Activated CD4-positive, CD25-positive, alpha-beta regulatory T cell treated with anti-CD3 and anti-CD28 coated beads, Interleukin-2, amount 50 U/mL, for 24 hours (primary cell): ENCODE results near the gene HIF3A.
"Not testable (repeated sequence)": the region's sequence is repeated elsewhere in the genome, so short reads cannot be mapped to it uniquely, and the experiment has no call there.

ENCODE experiments used
- ATAC-seq, 2 donors: fragments of 150-1000 bp; cut with Tn5 transposase; one replicate each; pipeline ENCODE4 v1.10.0; 2021; ENCODE audit warnings: mild to moderate bottlenecking in 1 of 2, moderate library complexity in 1 of 2

The HIF3A gene

DNA sequence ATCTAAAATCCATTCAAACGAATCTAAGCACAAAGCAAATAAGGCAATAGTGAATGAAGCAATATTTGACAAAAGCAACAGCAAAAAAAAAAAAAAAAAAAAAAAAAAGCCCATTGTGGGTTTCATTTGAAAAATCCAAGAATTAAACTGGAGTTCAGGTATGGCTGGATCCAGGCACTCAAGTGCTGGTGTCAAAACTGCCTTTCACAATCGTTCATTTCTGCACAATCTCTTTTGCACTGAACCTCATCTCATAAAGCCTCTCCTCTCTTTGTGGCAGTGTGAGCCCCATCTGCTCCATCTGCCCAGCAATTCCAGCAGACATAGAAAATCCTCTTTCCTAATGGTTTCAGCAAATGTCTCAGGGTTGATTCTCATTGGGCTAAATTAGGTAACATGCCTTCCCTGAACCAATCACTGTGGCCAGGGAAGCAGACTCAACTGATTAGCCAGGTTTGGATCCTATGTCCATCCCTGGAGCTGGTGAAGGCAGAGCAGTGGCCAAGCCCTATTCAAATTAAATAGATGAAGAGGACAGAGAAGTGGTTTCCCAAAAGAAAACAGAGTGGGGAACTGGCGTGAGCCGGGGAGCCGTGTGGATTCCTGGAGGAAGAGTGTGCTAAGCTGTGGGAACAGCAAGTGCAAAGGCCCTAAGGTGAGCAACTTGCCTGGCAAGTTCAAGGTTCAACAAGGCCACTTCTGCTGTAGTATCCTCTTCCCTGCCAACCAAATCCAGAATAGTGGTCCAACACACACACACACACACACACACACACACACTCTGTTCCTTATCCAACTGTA lies 1.2 kb upstream of the HIF3A start:
- ATAC-seq, result no peak

DNA sequence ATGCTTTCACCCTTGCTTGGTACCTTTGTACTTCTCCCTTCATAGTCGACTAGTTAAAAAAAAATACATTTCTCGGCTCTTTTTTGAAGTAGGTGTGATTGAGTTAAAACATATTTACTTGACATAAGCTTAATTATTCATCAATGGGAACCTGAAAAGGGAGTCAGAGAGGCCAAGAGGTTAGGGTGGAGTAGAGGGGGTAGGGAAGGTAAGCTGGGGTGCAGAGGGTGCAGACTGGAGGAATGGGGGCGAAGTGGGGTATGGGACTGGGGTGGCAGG lies 701 bp upstream of the HIF3A start:
- ATAC-seq, result no peak

- ATAC-seq, result no peak
Measured at GRCh38 chr19:46297700-46298478, 1.0 kb downstream of the HIF3A start.

GRCh38 chr19:46298479-46299003 lies 1.7 kb downstream of the HIF3A start:
- ATAC-seq, result no peak

DNA sequence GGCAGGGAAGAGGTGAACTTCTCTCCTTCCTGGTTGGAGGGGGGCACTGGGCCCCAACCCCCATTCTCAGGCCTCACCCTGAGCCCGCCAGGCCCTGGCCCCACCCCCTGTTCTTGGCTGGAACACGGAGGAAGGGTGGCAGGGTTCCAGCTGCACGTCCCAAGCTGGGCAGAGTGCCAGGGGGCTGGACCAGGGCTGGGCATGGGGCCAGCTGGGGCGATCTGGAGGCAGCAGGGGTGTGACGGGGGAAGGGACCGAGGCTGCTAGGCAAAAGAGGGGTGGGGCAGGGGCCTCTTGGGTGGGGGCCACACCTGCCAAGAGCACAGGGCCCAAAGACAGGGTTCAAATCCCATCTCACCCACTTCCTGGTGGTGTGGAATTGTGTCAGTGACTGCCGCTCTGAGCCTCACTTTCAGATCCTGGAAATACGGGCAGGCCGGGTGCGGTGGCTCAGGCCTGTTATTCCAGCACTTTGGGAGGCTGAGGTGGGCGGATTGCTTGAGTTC lies 2.2 kb downstream of the HIF3A start:
- no peak for ATAC-seq

DNA sequence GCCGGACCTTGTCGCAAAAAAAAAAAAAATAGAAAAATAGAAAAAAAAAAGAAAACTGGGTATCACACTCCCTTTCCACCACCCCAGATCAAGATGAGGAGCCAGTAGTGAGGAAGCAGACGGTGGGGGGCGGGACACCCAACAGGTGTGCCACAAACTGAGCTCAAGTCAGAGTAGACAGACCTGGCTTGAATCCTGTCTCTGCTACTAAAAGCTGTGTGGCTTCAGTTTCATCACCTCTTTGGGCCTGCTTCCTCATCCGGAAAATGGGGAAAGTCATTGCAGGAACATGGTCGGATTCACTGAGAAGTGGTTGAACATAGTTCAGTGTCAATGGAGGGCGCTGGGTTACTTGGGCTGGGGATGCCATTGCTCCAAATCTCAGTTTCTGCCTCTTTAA lies 2.9 kb downstream of the HIF3A start:
- no peak for ATAC-seq

DNA sequence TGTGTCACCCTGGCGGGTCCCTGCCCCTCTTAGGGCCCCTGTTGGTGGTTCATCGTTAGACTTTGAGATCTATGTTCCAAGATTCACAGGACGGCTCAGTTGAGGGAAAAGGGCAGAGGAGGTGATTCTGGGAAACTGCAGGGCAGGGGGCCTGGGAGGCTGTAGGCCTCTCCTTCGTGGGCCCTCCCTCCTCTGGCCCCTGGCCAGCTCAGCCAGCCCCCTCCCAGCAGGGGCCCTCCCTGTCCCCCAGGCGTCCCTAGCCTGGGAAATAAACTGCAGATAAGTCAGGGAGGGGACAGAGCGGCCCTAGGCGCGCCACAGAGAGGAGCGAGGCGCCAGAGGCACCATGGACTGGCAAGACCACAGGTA lies 6.5 kb downstream of the HIF3A start:
- ATAC-seq, result no peak

GRCh38 chr19:46303691-46304397 lies 7.0 kb downstream of the HIF3A start:
- ATAC-seq, result no peak

DNA sequence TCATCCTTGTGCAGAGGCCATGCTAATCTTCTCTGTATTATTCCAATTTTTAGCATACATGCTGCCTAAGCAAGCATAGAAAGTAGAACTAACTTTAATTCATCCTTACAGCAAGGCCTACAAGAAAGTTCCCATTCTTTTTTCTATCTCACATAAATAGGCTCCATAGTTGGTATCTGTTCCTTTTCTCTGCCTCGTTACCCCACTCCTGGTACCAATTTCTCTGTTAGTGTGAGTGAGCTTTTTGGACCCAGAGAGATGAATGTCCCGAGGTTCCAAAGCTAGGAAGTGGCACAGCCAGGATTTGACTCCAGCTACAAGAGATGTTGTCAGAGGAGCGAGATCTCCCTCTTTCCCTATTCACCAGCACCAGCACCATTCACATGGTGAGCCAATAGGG lies 9.7 kb downstream of the HIF3A start:
- ATAC-seq, result no peak

GRCh38 chr19:46308510-46308909 lies 11.7 kb downstream of the HIF3A start:
- no peak for ATAC-seq

DNA sequence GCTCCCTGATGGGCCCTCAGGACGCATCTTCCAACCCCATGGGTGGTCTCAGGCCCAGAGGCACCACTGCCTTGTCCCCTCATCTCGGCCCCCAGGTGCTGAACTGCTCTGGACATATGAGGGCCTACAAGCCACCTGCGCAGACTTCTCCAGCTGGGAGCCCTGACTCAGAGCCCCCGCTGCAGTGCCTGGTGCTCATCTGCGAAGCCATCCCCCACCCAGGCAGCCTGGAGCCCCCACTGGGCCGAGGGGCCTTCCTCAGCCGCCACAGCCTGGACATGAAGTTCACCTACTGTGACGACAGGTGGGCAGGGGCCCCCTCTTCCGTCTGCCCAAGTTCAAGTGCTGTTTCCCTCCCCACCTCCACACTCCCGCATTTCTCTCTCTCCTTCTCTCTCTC lies 12.2 kb downstream of the HIF3A start:
- no peak for ATAC-seq

DNA sequence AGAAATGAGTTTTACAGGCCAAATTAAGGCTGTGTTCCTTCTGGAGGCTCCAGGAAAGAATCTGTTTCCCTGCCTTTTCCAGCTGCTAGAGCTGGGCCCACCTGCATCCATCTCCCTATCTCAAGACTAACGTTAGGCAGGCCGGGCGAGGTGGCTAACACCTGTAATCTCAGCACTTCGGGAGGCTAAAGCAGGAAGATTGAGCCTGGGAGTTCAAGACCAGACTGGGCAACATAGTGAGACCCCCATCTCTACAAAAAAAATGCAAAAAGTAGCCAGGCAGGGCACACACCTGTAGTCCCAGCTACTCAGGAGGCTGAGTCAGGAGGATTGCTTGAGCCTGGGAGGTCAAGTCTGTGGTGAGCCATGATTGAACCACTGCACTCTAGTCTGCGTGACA lies 14.6 kb downstream of the HIF3A start:
- no peak for ATAC-seq

- not testable (repeated sequence) for ATAC-seq
Measured at GRCh38 chr19:46313540-46314469, 17.0 kb downstream of the HIF3A start.

GRCh38 chr19:46317339-46317738 lies 20.5 kb downstream of the HIF3A start:
- no peak for ATAC-seq

GRCh38 chr19:46319613-46320012 lies 22.8 kb downstream of the HIF3A start:
- no peak for ATAC-seq

GRCh38 chr19:46320559-46320958 lies 23.7 kb downstream of the HIF3A start:
- no peak for ATAC-seq

DNA sequence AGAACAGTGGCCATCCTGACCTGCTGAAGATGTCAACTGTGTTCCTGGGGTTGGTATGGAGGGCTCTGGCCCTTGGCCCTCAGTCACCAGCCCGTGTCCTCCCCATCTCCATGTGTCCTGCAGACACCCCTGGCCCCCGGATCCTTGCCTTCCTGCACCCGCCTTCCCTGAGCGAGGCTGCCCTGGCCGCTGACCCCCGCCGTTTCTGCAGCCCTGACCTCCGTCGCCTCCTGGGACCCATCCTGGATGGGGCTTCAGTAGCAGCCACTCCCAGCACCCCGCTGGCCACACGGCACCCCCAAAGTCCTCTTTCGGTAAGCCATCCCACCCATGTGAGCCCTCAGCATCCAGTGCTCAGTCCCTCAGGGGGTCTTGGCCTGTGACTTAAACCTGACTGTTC lies 24.8 kb downstream of the HIF3A start:
- no peak for ATAC-seq

DNA sequence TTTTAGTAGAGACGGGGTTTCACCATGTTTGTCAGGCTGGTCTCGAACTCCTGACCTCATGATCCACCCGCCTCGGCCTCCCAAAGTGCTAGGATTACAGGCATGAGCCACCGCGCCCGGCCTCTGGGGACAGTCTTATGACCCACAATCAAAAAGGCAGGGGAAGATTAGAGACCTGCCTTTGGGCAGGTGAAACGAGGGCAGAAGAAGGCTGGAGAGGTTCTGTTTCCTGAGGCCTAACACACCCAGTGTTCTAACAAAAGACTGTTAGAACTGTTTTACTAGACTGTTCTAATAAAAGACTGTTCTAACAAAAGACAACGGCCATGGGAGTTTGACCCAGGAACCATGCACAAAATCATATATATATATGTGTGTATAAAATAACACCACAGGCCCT lies 26.4 kb downstream of the HIF3A start:
- ATAC-seq, result not testable (repeated sequence)

DNA sequence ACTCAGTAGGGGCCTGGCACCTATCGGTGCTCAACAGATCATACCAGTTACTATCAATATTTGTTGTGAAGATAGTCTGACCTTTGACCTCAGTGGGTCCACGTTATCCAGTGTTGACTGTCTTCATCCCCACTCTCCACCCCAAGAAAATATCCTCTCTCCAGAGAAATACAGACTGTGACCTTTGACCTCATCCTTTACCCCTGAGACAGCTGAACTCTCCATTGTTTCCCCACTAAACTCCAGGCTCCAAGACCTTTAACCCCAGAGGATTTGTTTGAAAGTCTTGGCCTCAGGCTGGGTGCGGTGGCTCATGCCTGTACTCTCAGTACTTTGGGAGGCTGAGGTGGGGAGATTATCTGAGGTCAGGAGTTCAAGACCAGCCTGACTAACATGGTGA lies 27.4 kb downstream of the HIF3A start:
- no peak for ATAC-seq

GRCh38 chr19:46326608-46327007 lies 29.8 kb downstream of the HIF3A start:
- ATAC-seq, result no peak

- no peak for ATAC-seq
Measured at GRCh38 chr19:46328079-46328478, 31.2 kb downstream of the HIF3A start.

GRCh38 chr19:46330319-46330918 lies 33.6 kb downstream of the HIF3A start:
- no peak for ATAC-seq
